ENCODE measurements around the gene PPOX. TPM values are rescaled to one million over a fixed set of nuclear protein-coding genes. Genes with fewer than 3 reads are reported as not detected.

PPOX gene
- total RNA-seq, 1 donor from 2014 or later: 20.0 TPM

DNA sequence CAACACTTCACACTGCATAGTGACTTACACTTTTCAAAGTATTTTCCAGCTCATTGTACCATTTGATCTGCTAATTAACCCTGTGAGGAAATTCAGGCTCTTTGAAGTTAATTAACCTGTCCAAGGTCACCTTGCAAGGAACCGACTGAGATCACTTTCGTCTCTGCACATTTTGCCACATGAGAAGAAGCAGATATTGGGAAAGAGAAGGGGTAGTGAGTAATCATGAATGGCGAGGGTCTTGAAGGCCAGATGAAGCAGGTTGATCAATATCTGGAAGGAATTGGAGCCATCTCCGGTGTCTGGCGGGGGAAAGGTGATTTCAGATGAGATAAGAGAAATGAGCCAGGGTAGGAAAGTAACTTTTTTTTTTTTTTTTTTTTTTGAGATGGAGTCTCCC lies 53.8 kb downstream of the PPOX start:
- H3K9me3 Mint-ChIP-seq (ENCODE audit: unreplicated experiment): no peaks in the 10 kb centered on the region
- H3K4me1 ChIP-seq (ENCODE audit: insufficient read depth, low read length): peaks cover 14% of the 10 kb centered on the region
- no peak for DNase-seq (ENCODE audit: low read depth)
- H3K9me3 ChIP-seq (ENCODE audit: insufficient read depth, low read depth, low read length): no peaks in the 10 kb centered on the region
- no peak overlapping the region for H2AFZ ChIP-seq (ENCODE audit: low read depth, low read length)
- no peak for FAIRE-seq
- no peak overlapping the region for H3K9ac ChIP-seq (ENCODE audit: low read length)
- no peak overlapping the region for H3K27ac ChIP-seq (ENCODE audit: low read depth, low read length)
- H3K27ac Mint-ChIP-seq (ENCODE audit: unreplicated experiment): no peak overlapping the region
- H3K36me3 Mint-ChIP-seq (ENCODE audit: low read depth, unreplicated experiment): peaks cover 3% of the 10 kb centered on the region
- no peaks in the 10 kb centered on the region for H3K79me2 ChIP-seq (ENCODE audit: insufficient read depth, low read length)
- no peak overlapping the region for H3K4me3 ChIP-seq (ENCODE audit: insufficient read depth, low read depth, low read length)
- H3K4me1 Mint-ChIP-seq (ENCODE audit: low read depth, unreplicated experiment): peaks cover 15% of the 10 kb centered on the region
- no peaks in the 10 kb centered on the region for H4K20me1 ChIP-seq (ENCODE audit: insufficient read depth, low read length)
- no peaks in the 10 kb centered on the region for H3K27me3 ChIP-seq (ENCODE audit: insufficient read depth, low read length)
- no peak overlapping the region for H3K4me3 Mint-ChIP-seq (ENCODE audit: unreplicated experiment)
- H3K27me3 Mint-ChIP-seq (ENCODE audit: low read depth, unreplicated experiment): peaks cover 11% of the 10 kb centered on the region
- no peak for TF ChIP-seq EZH2 (IDR thresholded peaks at IDR 0.05; ENCODE audit: insufficient read depth, low read length)
- TF ChIP-seq, protein P1, sequence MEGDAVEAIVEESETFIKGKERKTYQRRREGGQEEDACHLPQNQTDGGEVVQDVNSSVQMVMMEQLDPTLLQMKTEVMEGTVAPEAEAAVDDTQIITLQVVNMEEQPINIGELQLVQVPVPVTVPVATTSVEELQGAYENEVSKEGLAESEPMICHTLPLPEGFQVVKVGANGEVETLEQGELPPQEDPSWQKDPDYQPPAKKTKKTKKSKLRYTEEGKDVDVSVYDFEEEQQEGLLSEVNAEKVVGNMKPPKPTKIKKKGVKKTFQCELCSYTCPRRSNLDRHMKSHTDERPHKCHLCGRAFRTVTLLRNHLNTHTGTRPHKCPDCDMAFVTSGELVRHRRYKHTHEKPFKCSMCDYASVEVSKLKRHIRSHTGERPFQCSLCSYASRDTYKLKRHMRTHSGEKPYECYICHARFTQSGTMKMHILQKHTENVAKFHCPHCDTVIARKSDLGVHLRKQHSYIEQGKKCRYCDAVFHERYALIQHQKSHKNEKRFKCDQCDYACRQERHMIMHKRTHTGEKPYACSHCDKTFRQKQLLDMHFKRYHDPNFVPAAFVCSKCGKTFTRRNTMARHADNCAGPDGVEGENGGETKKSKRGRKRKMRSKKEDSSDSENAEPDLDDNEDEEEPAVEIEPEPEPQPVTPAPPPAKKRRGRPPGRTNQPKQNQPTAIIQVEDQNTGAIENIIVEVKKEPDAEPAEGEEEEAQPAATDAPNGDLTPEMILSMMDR (IDR thresholded peaks at IDR 0.05; ENCODE audit: insufficient read depth, low read depth, low read length): no peak
- no peak overlapping the region for H3K4me2 ChIP-seq (ENCODE audit: low read length)
- peaks cover 3% of the 10 kb centered on the region for H3K36me3 ChIP-seq (ENCODE audit: insufficient read depth, low read length)

Other genes with a start within 250 kb of the PPOX start
- gene ITLN2, start 211.6 kb upstream of the PPOX start, total RNA-seq: not detected in 2 replicates
- 53.7 and 68.6 TPM in 2 replicates for gene F11R, start 145.3 kb upstream of the PPOX start, total RNA-seq
- 9.5 TPM in 2 replicates for gene TSTD1, start 127.5 kb upstream of the PPOX start, total RNA-seq
- gene USF1, start 120.4 kb upstream of the PPOX start, total RNA-seq: 61.3 and 70.1 TPM in 2 replicates
- gene ARHGAP30, start 96.5 kb upstream of the PPOX start, total RNA-seq: 0.19 and 0.25 TPM in 2 replicates
- gene NECTIN4, start 76.9 kb upstream of the PPOX start, total RNA-seq: 1.6 and 1.9 TPM in 2 replicates
- 1.5 and 1.8 TPM in 2 replicates for gene KLHDC9, start 68.1 kb upstream of the PPOX start, total RNA-seq
- 103 and 111 TPM in 2 replicates for gene PFDN2, start 48.4 kb upstream of the PPOX start, total RNA-seq
- 25.6 and 25.9 TPM in 2 replicates for gene NIT1, start 48.3 kb upstream of the PPOX start, total RNA-seq
- gene DEDD, start 33.8 kb upstream of the PPOX start, total RNA-seq: 40.9 and 41.8 TPM in 2 replicates
- 87.5 and 91.0 TPM in 2 replicates for gene UFC1, start 12.4 kb upstream of the PPOX start, total RNA-seq
- 14.4 and 19.2 TPM in 2 replicates for gene USP21, start 6.9 kb upstream of the PPOX start, total RNA-seq
- gene B4GALT3, start 11.1 kb downstream of the PPOX start, total RNA-seq: 39.6 and 40.4 TPM in 2 replicates
- gene ADAMTS4, start 32.6 kb downstream of the PPOX start, total RNA-seq: 2.7 and 5.1 TPM in 2 replicates
- 59.9 and 69.0 TPM in 2 replicates for gene NDUFS2, start 35.9 kb downstream of the PPOX start, total RNA-seq
- 0.68 and 0.91 TPM in 2 replicates for gene FCER1G, start 48.9 kb downstream of the PPOX start, total RNA-seq
- gene APOA2, start 57.2 kb downstream of the PPOX start, total RNA-seq: not detected in 2 replicates
- gene TOMM40L, start 59.6 kb downstream of the PPOX start, total RNA-seq: 12.0 and 12.3 TPM in 2 replicates
- gene NR1I3, start 71.8 kb downstream of the PPOX start, total RNA-seq: not detected in 2 replicates
- 0.26 TPM in 1 of 2 replicates, not detected in the other for gene PCP4L1, start 92.3 kb downstream of the PPOX start, total RNA-seq
- 2.3 TPM in 2 replicates for gene MPZ, start 143.5 kb downstream of the PPOX start, total RNA-seq
- gene SDHC, start 148.0 kb downstream of the PPOX start, total RNA-seq: 176 and 181 TPM in 2 replicates
- not detected in 2 replicates for gene CFAP126, start 201.4 kb downstream of the PPOX start, total RNA-seq

Measured in astrocyte (in vitro differentiated cells and primary cell).